ENCODE measurements around the gene CHMP5.

DNA sequence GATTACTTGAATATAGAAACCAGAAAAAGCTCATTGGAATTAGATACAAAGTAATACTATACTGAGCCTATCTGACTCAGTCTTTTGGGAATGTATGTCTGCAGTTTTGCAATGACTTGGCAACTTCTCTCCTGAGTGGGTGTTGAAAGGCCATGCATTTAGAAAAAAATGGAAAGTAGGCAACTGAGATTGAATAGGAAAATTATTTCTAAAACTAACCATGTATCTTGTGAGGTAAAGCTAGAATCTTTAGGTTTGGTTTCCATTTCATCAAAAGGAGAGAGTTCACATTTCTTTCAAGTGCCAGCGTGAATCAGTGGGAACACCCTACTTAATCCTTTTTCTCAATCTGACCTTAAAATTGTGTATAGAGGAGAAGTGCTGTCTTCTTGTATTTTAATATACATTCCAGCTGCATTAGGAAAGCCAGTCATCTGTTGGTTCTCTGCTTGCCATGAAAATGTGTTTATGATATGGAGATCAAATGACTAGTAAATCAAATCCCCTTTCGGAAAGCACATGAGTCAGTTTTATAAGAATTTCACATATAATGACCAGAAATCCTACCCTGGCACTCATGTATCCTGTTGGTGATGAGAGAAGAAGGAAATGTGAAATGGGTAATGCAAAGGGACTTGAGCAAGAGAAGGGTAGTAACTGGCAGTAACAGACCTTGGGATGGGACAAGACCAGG is 55.9 kb downstream of the CHMP5 start:
- no peak for TF ChIP-seq CTCF (conservative IDR thresholded peaks at IDR 0.05; ENCODE audit: low read length)
- TF ChIP-seq EZH2phosphoT487 (IDR thresholded peaks at IDR 0.05; ENCODE audit: borderline replicate concordance, low read depth, low read length) = no peak
